ENCODE results near the gene ZFC3H1. TPM values are rescaled to one million over a fixed set of nuclear protein-coding genes. Genes with fewer than 3 reads are reported as not detected.

ZFC3H1 gene
- total and polyA plus RNA-seq, 12 donors, result 6.9 to 26.5 (median 17.2) TPM

GRCh38 chr12:71565535-71565934, 98.1 kb downstream of the ZFC3H1 start:
- Histone ChIP-seq H3K4me3 (no peak overlapping the region), H3K27ac (no peak overlapping the region), H3K27me3 (peaks cover 0 to 15% (median 0%) of the 10 kb centered on the region in 7 donors), H3K4me1 (no peaks in the 10 kb centered on the region), H3K9me3 (no peaks in the 10 kb centered on the region), H3K36me3 (no peaks in the 10 kb centered on the region)
- intact Hi-C loops (cut with DNase I), result no loop called here
- no peak for TF ChIP-seq CTCF (IDR thresholded peaks at IDR 0.05)
- ATAC-seq, result no peak
- no peak for DNase-seq
- WGBS, 2 donors, result 62 to 64% methylated on average over 1 of the region's 1 CpG

GRCh38 chr12:71562676-71563595, 100.7 kb downstream of the ZFC3H1 start:
- Histone ChIP-seq H3K9me3 (no peaks in the 10 kb centered on the region), H3K27me3 (peaks cover 0 to 5% (median 0%) of the 10 kb centered on the region in 7 donors), H3K36me3 (no peaks in the 10 kb centered on the region), H3K4me3 (no peak overlapping the region), H3K27ac (no peak overlapping the region), H3K4me1 (no peaks in the 10 kb centered on the region)
- 65 to 70% methylated on average over 11 of the region's 11 CpGs for WGBS, 2 donors
- ATAC-seq (no peak), DNase-seq (no peak)
- no peak for TF ChIP-seq CTCF (IDR thresholded peaks at IDR 0.05)
- intact Hi-C loops (cut with DNase I), result no loop called here

Other genes with a start within 250 kb of the ZFC3H1 start
- gene LGR5, start 224.1 kb downstream of the ZFC3H1 start, total RNA-seq, result under 1 TPM in 1 of 10 donors, not detected in 9; 0.37 TPM
- gene LGR5, start 224.1 kb downstream of the ZFC3H1 start, polyA plus RNA-seq, result under 1 TPM; 0.06 to 0.07 TPM
- gene THAP2, start 453 bp upstream of the ZFC3H1 start, total RNA-seq, result 1 to 10 TPM; 4.3 to 9.7 (median 6.8) TPM
- 1 to 10 TPM; 2.3 to 2.8 TPM for gene THAP2, start 453 bp upstream of the ZFC3H1 start, polyA plus RNA-seq
- gene TMEM19, start 22.2 kb upstream of the ZFC3H1 start, total RNA-seq, result 10 to 100 TPM; 17.4 to 32.2 (median 27.6) TPM
- gene TMEM19, start 22.2 kb upstream of the ZFC3H1 start, polyA plus RNA-seq, result 1 to 10 TPM; 6.4 to 9.8 TPM
- 100 to 1,000 TPM; 137 to 271 (median 211) TPM for gene RAB21, start 91.0 kb upstream of the ZFC3H1 start, total RNA-seq
- 10 to 100 TPM; 10.2 to 37.6 TPM for gene RAB21, start 91.0 kb upstream of the ZFC3H1 start, polyA plus RNA-seq
- 10 to 100 TPM; 24.6 to 33.8 (median 28.8) TPM for gene TBC1D15, start 175.9 kb upstream of the ZFC3H1 start, total RNA-seq
- 10 to 100 TPM; 10.7 to 15.9 TPM for gene TBC1D15, start 175.9 kb upstream of the ZFC3H1 start, polyA plus RNA-seq

All from heart right ventricle (tissue), 16 donors.